HG03442 (cell line): Measurements from ENCODE around the gene ERI3.

Experiments used
- ATAC-seq: cut with Tn5 transposase; IDR thresholded peaks from one replicate; pipeline ENCODE4 v1.9.1; 2021; ENCODE audit warnings: mild to moderate bottlenecking, moderate library complexity; ENCODE audit not compliant: unreplicated experiment

ERI3 gene

GRCh38 chr1:44354840-44355581, at the start of gene ERI3:
ERI3 (minus strand) TSS chr1:44355257; CDS start chr1:44355026, 231 bp downstream.
- ATAC-seq: peak; percentile 97

- no peak for ATAC-seq
These were observed 46.5 kb upstream of the ERI3 start for GRCh38 chr1:44401256-44402228.

- ATAC-seq: no peak
These were observed 35.2 kb upstream of the ERI3 start for GRCh38 chr1:44390277-44390676.

GRCh38 chr1:44389437-44389836, 34.4 kb upstream of the ERI3 start:
- ATAC-seq: no peak

GRCh38 chr1:44388551-44388950, 33.5 kb upstream of the ERI3 start:
- no peak for ATAC-seq

GRCh38 chr1:44380666-44381177, 25.7 kb upstream of the ERI3 start:
- ATAC-seq: no peak

- no peak for ATAC-seq
These were observed 23.1 kb upstream of the ERI3 start for GRCh38 chr1:44377925-44378784.

GRCh38 chr1:44375547-44375946, 20.5 kb upstream of the ERI3 start:
- no peak for ATAC-seq

GRCh38 chr1:44371206-44371605, 16.1 kb upstream of the ERI3 start:
- no peak for ATAC-seq

- no peak for ATAC-seq
These were observed 13.6 kb upstream of the ERI3 start for GRCh38 chr1:44368471-44369151.

- ATAC-seq: no peak
These were observed 12.9 kb upstream of the ERI3 start for GRCh38 chr1:44367944-44368343.

- no peak for ATAC-seq
These were observed 11.4 kb upstream of the ERI3 start for GRCh38 chr1:44366371-44366975.

GRCh38 chr1:44361478-44361877, 6.4 kb upstream of the ERI3 start:
- ATAC-seq: no peak

- ATAC-seq: no peak
These were observed 4.3 kb upstream of the ERI3 start for GRCh38 chr1:44359234-44359935.

- ATAC-seq: no peak
These were observed 2.7 kb upstream of the ERI3 start for GRCh38 chr1:44357710-44358109.

GRCh38 chr1:44355582-44356305, 687 bp upstream of the ERI3 start:
- no peak for ATAC-seq

- ATAC-seq: no peak
These were observed 703 bp downstream of the ERI3 start for GRCh38 chr1:44354268-44354839.

GRCh38 chr1:44353604-44354003, 1.5 kb downstream of the ERI3 start:
- ATAC-seq: no peak
